ENCODE measurements around the gene PLXND1. TPM values are rescaled to one million over a fixed set of nuclear protein-coding genes. Genes with fewer than 3 reads are reported as not detected.

Gene PLXND1
- total RNA-seq, 4 donors from 2014 or later: 45.0 to 77.9 (median 61.5) TPM

GRCh38 chr3:129599607-129600006 lies 6.9 kb downstream of the PLXND1 start:
- Histone ChIP-seq H3K27ac (peak overlapping the region in 3 of 4 donors; percentile 79 to 88 (median 84)), H3K4me1 (peaks cover 0 to 100% (median 69%) of the 10 kb centered on the region in 3 donors), H3K36me3 (no peaks in the 10 kb centered on the region), H3K27me3 (peaks cover 6% of the 10 kb centered on the region), H3K9me3 (no peaks in the 10 kb centered on the region), H3K4me3 (no peak overlapping the region)
- no peak for TF ChIP-seq EP300 (IDR thresholded peaks at IDR 0.05)
- TF ChIP-seq POLR2A (IDR thresholded peaks at IDR 0.05): no peak
- TF ChIP-seq POLR2AphosphoS5 (IDR thresholded peaks at IDR 0.05): peak; percentile 34
- WGBS, 2 donors (ENCODE audit: low coverage in 1 of 2): 57 to 80% methylated on average over 1 of the region's 5 CpGs
- peak; percentile 14 for ATAC-seq

- Histone ChIP-seq H3K27me3 (peaks cover 1% of the 10 kb centered on the region), H3K27ac (peak overlapping the region in 3 of 4 donors; percentile 79 to 88 (median 84)), H3K36me3 (no peaks in the 10 kb centered on the region), H3K9me3 (no peaks in the 10 kb centered on the region), H3K4me3 (no peak overlapping the region), H3K4me1 (peaks cover 0 to 100% (median 69%) of the 10 kb centered on the region in 3 donors)
- ATAC-seq: no peak
- no CpG with 5 or more reads among the region's 19 CpGs for WGBS, 2 donors (ENCODE audit: low coverage in 1 of 2)
- TF ChIP-seq POLR2AphosphoS5 (IDR thresholded peaks at IDR 0.05) (no peak), CTCF (IDR thresholded peaks at IDR 0.05) (no peak), EP300 (IDR thresholded peaks at IDR 0.05) (no peak), POLR2A (IDR thresholded peaks at IDR 0.05) (no peak)
These were observed 7.4 kb downstream of the PLXND1 start for GRCh38 chr3:129599073-129599472.

GRCh38 chr3:129598484-129598883 lies 8.0 kb downstream of the PLXND1 start:
- no peaks in the 10 kb centered on the region for H3K27me3 ChIP-seq
- no peaks in the 10 kb centered on the region for H3K36me3 ChIP-seq
- no peak for ATAC-seq
- H3K4me1 ChIP-seq: peaks cover 0 to 100% (median 74%) of the 10 kb centered on the region in 3 donors
- TF ChIP-seq EP300 (IDR thresholded peaks at IDR 0.05) (no peak), POLR2A (IDR thresholded peaks at IDR 0.05) (no peak), POLR2AphosphoS5 (IDR thresholded peaks at IDR 0.05) (no peak), CTCF (IDR thresholded peaks at IDR 0.05) (no peak)
- H3K9me3 ChIP-seq: no peaks in the 10 kb centered on the region
- WGBS, 2 donors (ENCODE audit: low coverage in 1 of 2): no CpG with 5 or more reads among the region's 11 CpGs
- no peak overlapping the region for H3K4me3 ChIP-seq
- peak overlapping the region in 3 of 4 donors; percentile 79 to 88 (median 84) for H3K27ac ChIP-seq

- H3K4me3 ChIP-seq: peak overlapping the region in 1 of 2 donors; percentile 30
- H3K36me3 ChIP-seq: no peaks in the 10 kb centered on the region
- no peak for ATAC-seq
- peaks cover 0 to 100% (median 78%) of the 10 kb centered on the region in 3 donors for H3K4me1 ChIP-seq
- H3K9me3 ChIP-seq: no peaks in the 10 kb centered on the region
- TF ChIP-seq CTCF (IDR thresholded peaks at IDR 0.05): no peak
- TF ChIP-seq EP300 (IDR thresholded peaks at IDR 0.05): no peak
- no peak for TF ChIP-seq POLR2A (IDR thresholded peaks at IDR 0.05)
- TF ChIP-seq POLR2AphosphoS5 (IDR thresholded peaks at IDR 0.05): no peak
- 33 to 43% methylated on average over 4 to 5 of the region's 5 CpGs for WGBS, 2 donors (ENCODE audit: low coverage in 1 of 2)
- peak overlapping the region in 3 of 4 donors; percentile 79 to 88 (median 84) for H3K27ac ChIP-seq
- no peaks in the 10 kb centered on the region for H3K27me3 ChIP-seq
These were observed 8.5 kb downstream of the PLXND1 start for GRCh38 chr3:129598000-129598381.

- no peaks in the 10 kb centered on the region for H3K36me3 ChIP-seq
- no peaks in the 10 kb centered on the region for H3K9me3 ChIP-seq
- no peaks in the 10 kb centered on the region for H3K27me3 ChIP-seq
- no peak for ATAC-seq
- peak overlapping the region; percentile 10 to 88 (median 82) for H3K27ac ChIP-seq
- H3K4me3 ChIP-seq: peak overlapping the region in 1 of 2 donors; percentile 30
- peaks cover 0 to 100% (median 74%) of the 10 kb centered on the region in 3 donors for H3K4me1 ChIP-seq
- TF ChIP-seq POLR2A (IDR thresholded peaks at IDR 0.05) (no peak), EP300 (IDR thresholded peaks at IDR 0.05) (no peak), CTCF (IDR thresholded peaks at IDR 0.05) (no peak), POLR2AphosphoS5 (IDR thresholded peaks at IDR 0.05) (no peak)
- 27 to 60% methylated on average over 1 to 8 of the region's 31 CpGs for WGBS, 2 donors (ENCODE audit: low coverage in 1 of 2)
These were observed 9.1 kb downstream of the PLXND1 start for GRCh38 chr3:129597087-129597999.
